MM.1S (cell line): ENCODE measurements around the gene FAM180A.

Source experiments
- CTCF ChIP-seq: fragments of 300-600 bp; sonication (generic); IDR thresholded peaks from 2 replicates; pipeline ENCODE4 v1.5.1; 2016; ENCODE audit warnings: antibody characterized with exemption, low read length, mixed read lengths
- EZH2 ChIP-seq: fragments of 300-600 bp; sonication (generic); optimal IDR thresholded peaks from 2 replicates; pipeline ENCODE3; 2017; ENCODE audit warnings: low read depth, mild to moderate bottlenecking, antibody characterized with exemption, low read length, mixed read lengths

- no peak for TF ChIP-seq CTCF
- no peak for TF ChIP-seq EZH2
These were observed 21.5 kb downstream of the FAM180A start for GRCh38 chr7:135726911-135727673.
